ENCODE data around the gene PCLO.
"Not testable (repeated sequence)": the region's sequence is repeated elsewhere in the genome, so short reads cannot be mapped to it uniquely, and the experiment has no call there.

PCLO gene

GRCh38 chr7:82726038-82726800, 436.5 kb downstream of the PCLO start:
- DNase-seq, result peak; percentile 70

DNA sequence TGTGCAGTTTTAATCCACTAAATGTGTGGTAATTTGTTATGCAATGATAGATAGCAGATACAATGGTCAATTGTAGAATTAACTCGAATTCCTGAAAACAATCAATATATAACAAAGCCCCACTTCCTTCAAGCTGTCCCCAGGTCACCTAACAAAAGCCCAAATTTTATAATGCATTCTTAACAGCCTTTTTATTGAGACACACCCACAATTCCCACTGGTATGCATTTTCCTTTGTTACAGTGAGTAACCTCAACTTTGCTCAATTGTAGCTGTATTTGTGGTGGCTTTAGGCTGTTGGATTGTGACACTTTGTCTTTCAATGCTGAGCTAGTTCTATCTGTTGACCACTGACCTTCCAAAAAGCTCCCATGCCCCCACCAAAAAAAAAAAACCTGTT, 439.3 kb downstream of the PCLO start:
- DNase-seq, result no peak

- no peak for DNase-seq
These were observed 439.7 kb downstream of the PCLO start for GRCh38 chr7:82722946-82723345.

DNA sequence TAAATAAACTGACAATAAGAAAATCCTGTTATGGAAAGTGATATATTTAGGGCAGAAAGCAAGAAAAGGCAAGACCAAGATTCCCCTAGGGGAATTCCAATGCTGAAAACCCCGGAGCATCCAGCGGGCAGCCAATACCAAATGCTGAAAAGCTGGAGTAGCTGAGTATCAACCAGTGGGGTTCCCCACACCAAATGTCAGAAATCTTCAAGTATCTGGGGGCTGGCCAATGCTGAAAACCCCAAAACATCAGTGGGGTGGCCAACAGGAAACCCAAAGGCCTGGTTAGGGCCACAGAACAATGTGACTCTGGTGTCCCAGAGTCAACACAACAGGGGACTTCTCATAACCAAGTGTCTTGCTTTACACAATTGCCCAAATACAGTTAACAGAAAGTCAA, 447.3 kb downstream of the PCLO start:
- no peak for DNase-seq

DNA sequence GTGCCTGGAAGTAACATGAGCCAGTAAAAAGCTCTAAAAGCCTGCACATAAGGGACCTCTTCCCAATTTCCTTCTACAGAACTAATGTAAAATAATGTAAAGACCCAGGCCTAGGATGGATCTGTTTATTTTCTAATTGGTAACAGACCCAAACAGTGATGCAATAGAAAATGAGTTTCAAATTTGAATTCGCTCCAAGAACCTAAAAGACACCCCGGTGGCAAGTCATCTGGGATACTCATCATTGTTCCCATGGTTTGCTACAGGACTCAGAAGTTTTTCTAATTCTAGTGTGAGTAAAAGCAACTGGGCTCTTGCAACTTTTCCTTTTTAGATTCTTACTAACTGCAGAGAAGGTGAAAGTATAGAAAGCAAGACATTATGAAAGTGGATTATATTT, 447.8 kb downstream of the PCLO start:
- no peak for DNase-seq

DNA sequence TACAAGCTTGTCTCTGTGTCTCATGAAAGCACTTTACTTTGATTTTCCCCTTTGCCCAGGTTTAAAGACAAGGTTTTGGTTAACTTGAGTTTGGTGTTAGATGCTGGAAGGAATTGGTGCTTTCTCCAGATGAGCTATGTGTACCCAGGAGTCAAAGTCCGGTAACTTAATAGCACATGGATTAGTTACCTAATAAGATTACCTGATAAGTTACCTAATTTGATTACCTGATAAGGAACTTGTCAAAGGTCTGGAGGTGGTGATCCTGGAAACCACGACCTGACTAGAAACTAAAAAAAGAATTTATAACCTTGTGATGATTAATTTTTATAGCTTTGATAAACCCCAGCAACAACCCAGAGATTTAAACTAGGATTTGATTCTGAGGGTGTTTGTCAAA, 449.2 kb downstream of the PCLO start:
- no peak for DNase-seq

DNA sequence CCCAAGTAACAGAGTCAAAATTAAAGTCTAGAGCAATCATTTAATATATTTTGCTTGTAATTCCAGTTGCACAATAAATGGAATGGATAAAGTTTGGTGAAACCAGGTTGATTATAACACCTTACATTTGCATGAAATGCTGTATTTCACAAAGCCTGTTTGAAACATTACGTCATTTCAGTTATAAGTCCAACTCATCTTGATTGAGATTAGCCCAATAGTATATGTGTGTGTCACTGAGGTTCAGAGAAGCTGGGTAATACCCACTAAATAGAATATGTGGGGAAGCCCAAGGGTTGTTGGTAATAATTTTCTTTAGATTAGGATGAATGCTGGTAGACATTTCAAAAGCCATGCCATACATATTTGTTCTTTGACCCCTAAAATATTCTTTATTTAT, 456.3 kb downstream of the PCLO start:
- not testable (repeated sequence) for DNase-seq

- peak; percentile 30 for DNase-seq
These were observed 457.0 kb downstream of the PCLO start for GRCh38 chr7:82705517-82706260.

- no peak for DNase-seq
These were observed 458.6 kb downstream of the PCLO start for GRCh38 chr7:82704121-82704520.

Measured in NCI-H446 treated with DMSO at 0.1 percent for 48 hours (cell line).